Activated CD8-positive, alpha-beta memory T cell treated with anti-CD3 and anti-CD28 coated beads, Interleukin-2, amount 10 ng/mL, durations not matched to agents 7 days and 5 days (primary cell): Measurements from ENCODE around the gene ARL6. TPM values are rescaled to one million over a fixed set of nuclear protein-coding genes. Genes with fewer than 3 reads are reported as not detected.
A peak's percentile ranks its signal among the peaks of the same experiment; 100 is the strongest.

Source experiments
- ATAC-seq: fragments of 150-1000 bp; cut with Tn5 transposase; one replicate; pipeline ENCODE4 v1.10.0; 2021; ENCODE audit warnings: moderate library complexity
- CTCF ChIA-PET: fragments of 350-600 bp; sonication (Branson Sonifier 250); formaldehyde crosslinking; loops from one replicate; lab custom pipeline; 2021; ENCODE audit warnings: antibody characterized with exemption; lab: Charles Lee
- DNase-seq: peaks from one replicate; pipeline ENCODE4 v3.0.0-alpha.2; 2020
- H3K27ac Mint-ChIP-seq: one replicate; pipeline ENCODE4 v1.8.0; 2021; ENCODE audit warnings: mild to moderate bottlenecking, mixed read lengths
- H3K27me3 Mint-ChIP-seq: one replicate; pipeline ENCODE4 v1.8.0; 2021; ENCODE audit warnings: mixed read lengths
- H3K36me3 Mint-ChIP-seq: one replicate; pipeline ENCODE4 v1.8.0; 2021; ENCODE audit warnings: mild to moderate bottlenecking, mixed read lengths
- H3K4me1 Mint-ChIP-seq: one replicate; pipeline ENCODE4 v1.8.0; 2021; ENCODE audit warnings: mixed read lengths
- H3K4me3 Mint-ChIP-seq: one replicate; pipeline ENCODE4 v1.8.0; 2021; ENCODE audit warnings: mild to moderate bottlenecking, moderate library complexity, mixed read lengths
- H3K9me3 Mint-ChIP-seq: one replicate; pipeline ENCODE4 v1.8.0; 2022; ENCODE audit warnings: low read depth, mixed read lengths
- total RNA-seq, 2 experiments: library from RNA; stranded (reverse); gene quantifications; one replicate each; pipeline ENCODE4 v1.2.3, GENCODE V29; 2021

ARL6 gene
- total RNA-seq, 2 experiments from 2014 or later, result 4.5 to 5.4 TPM

GRCh38 chr3:97793420-97794019, 29.0 kb downstream of the ARL6 start:
- no peak overlapping the region for H3K27ac Mint-ChIP-seq
- no peaks in the 10 kb centered on the region for H3K9me3 Mint-ChIP-seq
- ATAC-seq (peak; percentile 49), DNase-seq (no peak)
- CTCF ChIA-PET, result interaction anchor here (0.6 to 2.6 kb wide), 8 partner anchors 28 to 389 kb away, joined by 3 to 33 read pairs (median 5); partner anchors contain the start of gene CRYBG3
- H3K27me3 Mint-ChIP-seq, result no peaks in the 10 kb centered on the region
- peaks cover 4% of the 10 kb centered on the region for H3K4me1 Mint-ChIP-seq
- H3K36me3 Mint-ChIP-seq, result no peaks in the 10 kb centered on the region
- no peak overlapping the region for H3K4me3 Mint-ChIP-seq

- Mint-ChIP-seq H3K36me3 (peaks cover under 1% of the 10 kb centered on the region), H3K9me3 (no peaks in the 10 kb centered on the region), H3K27me3 (no peaks in the 10 kb centered on the region), H3K4me1 (peaks cover 4% of the 10 kb centered on the region), H3K27ac (no peak overlapping the region), H3K4me3 (no peak overlapping the region)
- DNase-seq, result no peak
- ATAC-seq, result no peak
- CTCF ChIA-PET, result interaction anchor here (0.7 to 2.6 kb wide), 4 partner anchors 224 to 227 kb away, joined by 3 to 33 read pairs (median 4); no protein-coding TSS in a partner anchor
Measured at GRCh38 chr3:97795951-97796350, 31.4 kb downstream of the ARL6 start.

GRCh38 chr3:97804471-97804870, 39.9 kb downstream of the ARL6 start:
- Mint-ChIP-seq H3K4me3 (no peak overlapping the region), H3K27ac (no peak overlapping the region), H3K36me3 (peaks cover 7% of the 10 kb centered on the region), H3K9me3 (no peaks in the 10 kb centered on the region), H3K27me3 (peaks cover 2% of the 10 kb centered on the region), H3K4me1 (no peaks in the 10 kb centered on the region)
- DNase-seq (no peak), ATAC-seq (no peak)
- CTCF ChIA-PET, result interaction anchor here (2.0 to 2.4 kb wide), 2 partner anchors 18 to 219 kb away, joined by 6 to 7 read pairs; partner anchors contain the start of gene CRYBG3

- no peaks in the 10 kb centered on the region for H3K36me3 Mint-ChIP-seq
- no peak overlapping the region for H3K4me3 Mint-ChIP-seq
- CTCF ChIA-PET, result no interaction called here
- no peaks in the 10 kb centered on the region for H3K9me3 Mint-ChIP-seq
- peaks cover 2% of the 10 kb centered on the region for H3K27me3 Mint-ChIP-seq
- peaks cover 19% of the 10 kb centered on the region for H3K4me1 Mint-ChIP-seq
- ATAC-seq (no peak), DNase-seq (no peak)
- no peak overlapping the region for H3K27ac Mint-ChIP-seq
Measured at GRCh38 chr3:97810779-97811390, 46.3 kb downstream of the ARL6 start.

- H3K36me3 Mint-ChIP-seq, result no peaks in the 10 kb centered on the region
- H3K4me1 Mint-ChIP-seq, result peaks cover 24% of the 10 kb centered on the region
- ATAC-seq (peak; percentile 87), DNase-seq (peak; percentile 68)
- H3K4me3 Mint-ChIP-seq, result no peak overlapping the region
- H3K27me3 Mint-ChIP-seq, result peaks cover 2% of the 10 kb centered on the region
- CTCF ChIA-PET, result interaction anchor here (1.0 kb wide), 1 partner anchor 204 kb away, joined by 3 read pairs; no protein-coding TSS in a partner anchor
- H3K9me3 Mint-ChIP-seq, result no peaks in the 10 kb centered on the region
- H3K27ac Mint-ChIP-seq, result peak overlapping the region; percentile 68
Measured at GRCh38 chr3:97815149-97815917, 50.8 kb downstream of the ARL6 start.

- Mint-ChIP-seq H3K9me3 (no peaks in the 10 kb centered on the region), H3K4me1 (peaks cover 32% of the 10 kb centered on the region), H3K36me3 (no peaks in the 10 kb centered on the region), H3K27me3 (peaks cover 4% of the 10 kb centered on the region), H3K27ac (no peak overlapping the region), H3K4me3 (no peak overlapping the region)
- no peak for DNase-seq
- ATAC-seq, result no peak
- CTCF ChIA-PET, result interaction anchor here (1.4 kb wide), 1 partner anchor 205 kb away, joined by 3 read pairs; no protein-coding TSS in a partner anchor
Measured at GRCh38 chr3:97816811-97817210, 52.3 kb downstream of the ARL6 start.

- no peak for DNase-seq
- Mint-ChIP-seq H3K4me3 (no peak overlapping the region), H3K9me3 (no peaks in the 10 kb centered on the region), H3K4me1 (peaks cover 38% of the 10 kb centered on the region), H3K27me3 (peaks cover 9% of the 10 kb centered on the region), H3K27ac (no peak overlapping the region), H3K36me3 (peaks cover 3% of the 10 kb centered on the region)
- no peak for ATAC-seq
- CTCF ChIA-PET, result interaction anchor here (1.4 kb wide), 2 partner anchors 204 to 221 kb away, joined by 3 read pairs; no protein-coding TSS in a partner anchor
Measured at GRCh38 chr3:97817965-97818364, 53.4 kb downstream of the ARL6 start.

- Mint-ChIP-seq H3K27ac (peak overlapping the region; percentile 84), H3K9me3 (no peaks in the 10 kb centered on the region), H3K4me3 (peak overlapping the region; percentile 98), H3K36me3 (peaks cover 7% of the 10 kb centered on the region), H3K27me3 (peaks cover 18% of the 10 kb centered on the region), H3K4me1 (peaks cover 36% of the 10 kb centered on the region)
- CTCF ChIA-PET, result interaction anchor here (0.9 to 2.2 kb wide), 12 partner anchors 21 to 218 kb away, joined by 3 to 14 read pairs (median 5); partner anchors contain the start of genes ARL6 and RIOX2
- DNase-seq, result no peak
- no peak for ATAC-seq
Measured at GRCh38 chr3:97820780-97821179, 56.2 kb downstream of the ARL6 start.

GRCh38 chr3:97821287-97821773, 56.8 kb downstream of the ARL6 start:
- peaks cover 32% of the 10 kb centered on the region for H3K4me1 Mint-ChIP-seq
- CTCF ChIA-PET, result interaction anchor here (0.7 to 2.2 kb wide), 16 partner anchors 9 to 218 kb away, joined by 3 to 14 read pairs (median 5); partner anchors contain the start of genes ARL6 and RIOX2
- peak overlapping the region; percentile 84 for H3K27ac Mint-ChIP-seq
- no peaks in the 10 kb centered on the region for H3K9me3 Mint-ChIP-seq
- H3K27me3 Mint-ChIP-seq, result peaks cover 18% of the 10 kb centered on the region
- H3K36me3 Mint-ChIP-seq, result peaks cover 7% of the 10 kb centered on the region
- DNase-seq, result peak; percentile 76
- peak; percentile 60 for ATAC-seq
- H3K4me3 Mint-ChIP-seq, result peak overlapping the region; percentile 98

- H3K9me3 Mint-ChIP-seq, result no peaks in the 10 kb centered on the region
- peak; percentile 98 for ATAC-seq
- peaks cover 30% of the 10 kb centered on the region for H3K4me1 Mint-ChIP-seq
- peak within 1 kb of the TSS; percentile 98 for H3K4me3 Mint-ChIP-seq
- CTCF ChIA-PET, result interaction anchor here (0.7 to 2.2 kb wide), 15 partner anchors 9 to 217 kb away, joined by 3 to 14 read pairs (median 5); partner anchors contain the start of genes ARL6 and RIOX2
- peaks cover 18% of the 10 kb centered on the region for H3K27me3 Mint-ChIP-seq
- peak within 1 kb of the TSS; percentile 84 for H3K27ac Mint-ChIP-seq
- H3K36me3 Mint-ChIP-seq, result peaks cover 7% of the 10 kb centered on the region
- DNase-seq, result peak; percentile 90
Measured at GRCh38 chr3:97821774-97822358, 57.3 kb downstream of the ARL6 start, which contains the start of gene CRYBG3. CRYBG3 (plus strand) TSS chr3:97822011; CDS start chr3:97822207, 196 bp downstream.

GRCh38 chr3:97822359-97822775, 57.8 kb downstream of the ARL6 start:
- ATAC-seq (peak; percentile 12), DNase-seq (no peak)
- Mint-ChIP-seq H3K4me1 (peaks cover 30% of the 10 kb centered on the region), H3K9me3 (no peaks in the 10 kb centered on the region), H3K36me3 (peaks cover 7% of the 10 kb centered on the region), H3K27me3 (peaks cover 18% of the 10 kb centered on the region), H3K4me3 (peak overlapping the region; percentile 98), H3K27ac (peak overlapping the region; percentile 82)
- CTCF ChIA-PET, result interaction anchor here (1.2 to 2.2 kb wide), 11 partner anchors 9 to 200 kb away, joined by 4 to 14 read pairs (median 6); partner anchors contain the start of genes ARL6 and RIOX2
